GM12872 (cell line): ENCODE measurements around the gene MAP2.

Source experiments
- CTCF ChIP-seq: IDR thresholded peaks from 3 replicates; pipeline ENCODE4 v1.5.1; 2011; ENCODE audit warnings: low read depth, mild to moderate bottlenecking, low read length, moderate library complexity; ENCODE audit not compliant: insufficient read depth

Gene MAP2

GRCh38 chr2:209523867-209524266 lies 100.0 kb downstream of the MAP2 start:
- TF ChIP-seq CTCF = no peak

DNA sequence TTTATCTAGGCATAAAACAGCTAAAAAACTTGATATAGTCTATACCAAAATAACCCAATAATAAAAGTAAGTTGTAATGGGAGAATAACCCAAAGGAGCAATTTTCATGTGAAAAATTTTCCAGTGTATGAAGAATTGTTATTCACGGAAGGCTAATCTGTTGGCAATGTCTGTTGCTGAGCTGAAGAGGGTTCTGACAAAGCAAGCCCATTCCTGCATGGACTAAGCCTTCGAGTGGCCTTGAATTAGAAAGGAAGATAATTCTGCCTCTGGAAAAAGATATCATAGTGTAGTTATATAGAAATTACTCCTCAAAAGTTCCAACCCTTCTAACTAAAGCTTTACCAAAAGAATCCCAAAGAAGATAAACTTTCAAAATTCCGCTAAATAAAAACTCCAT lies 101.5 kb downstream of the MAP2 start:
- no peak for TF ChIP-seq CTCF

- TF ChIP-seq CTCF = no peak
Observed at GRCh38 chr2:209525834-209526281, 102.0 kb downstream of the MAP2 start.

DNA sequence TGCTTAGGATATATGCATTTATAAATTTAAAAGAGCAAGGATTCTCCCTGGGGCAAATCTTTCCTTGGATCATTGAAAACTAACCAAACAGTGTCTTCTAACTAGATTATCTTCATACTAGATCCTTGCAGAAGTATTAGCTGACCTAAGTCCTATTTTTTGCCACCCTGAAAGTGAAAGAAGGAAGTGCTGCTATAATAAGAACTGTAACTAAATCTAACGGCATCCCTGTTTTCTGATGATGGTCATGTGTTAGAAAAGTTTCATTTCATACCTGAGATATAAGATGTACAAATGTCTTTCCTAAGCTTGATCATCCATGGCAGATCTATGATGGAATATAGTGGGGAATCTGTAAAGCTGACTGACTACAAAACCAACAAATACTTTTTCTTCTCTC lies 102.7 kb downstream of the MAP2 start:
- TF ChIP-seq CTCF = no peak

GRCh38 chr2:209529579-209529978 lies 105.7 kb downstream of the MAP2 start:
- no peak for TF ChIP-seq CTCF

GRCh38 chr2:209532321-209532720 lies 108.5 kb downstream of the MAP2 start:
- TF ChIP-seq CTCF = no peak

GRCh38 chr2:209533391-209533790 lies 109.5 kb downstream of the MAP2 start:
- no peak for TF ChIP-seq CTCF

DNA sequence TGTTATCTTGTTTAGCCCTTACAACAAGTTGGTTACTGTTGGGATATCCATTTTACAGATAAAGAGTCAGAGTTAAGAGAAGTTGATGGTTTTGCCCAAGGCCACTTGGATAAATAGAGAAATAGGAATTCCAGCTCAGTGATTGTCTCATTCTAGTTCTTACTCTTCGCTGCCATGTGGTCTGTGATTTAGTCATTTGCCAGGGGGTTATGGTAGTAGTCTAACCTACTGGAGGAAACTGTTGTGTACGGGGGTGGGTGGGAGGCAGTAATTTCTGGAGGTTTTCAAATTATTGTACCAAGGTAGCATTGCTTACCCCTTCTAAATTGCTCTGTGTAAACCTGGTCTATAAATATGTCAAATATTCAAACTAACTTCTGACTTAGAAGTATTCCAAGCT lies 110.4 kb downstream of the MAP2 start:
- TF ChIP-seq CTCF = no peak
